ENCODE data around the gene RITA1. TPM values are rescaled to one million over a fixed set of nuclear protein-coding genes. Genes with fewer than 3 reads are reported as not detected.
A peak's percentile ranks its signal among the peaks of the same experiment; 100 is the strongest.

RITA1 gene
- total RNA-seq, 1 donor from 2014 or later, result 8.4 TPM

GRCh38 chr12:113180333-113180732 is 5.2 kb upstream of the RITA1 start:
- no peak for DNase-seq

- no peak for DNase-seq
Measured at GRCh38 chr12:113181975-113182374, 3.5 kb upstream of the RITA1 start.

GRCh38 chr12:113183030-113183589 is 2.4 kb upstream of the RITA1 start:
- no peak for DNase-seq

GRCh38 chr12:113184098-113184899 is 1.2 kb upstream of the RITA1 start:
- no peak for DNase-seq

GRCh38 chr12:113184900-113185179 is 681 bp upstream of the RITA1 start:
- peak; percentile 80 for DNase-seq

- DNase-seq, result no peak
Measured at GRCh38 chr12:113186033-113186365, 478 bp downstream of the RITA1 start.

GRCh38 chr12:113186666-113187325 is 1.3 kb downstream of the RITA1 start:
- no peak for DNase-seq

- DNase-seq, result no peak
Measured at GRCh38 chr12:113189361-113189760, 3.8 kb downstream of the RITA1 start.

GRCh38 chr12:113190761-113191160 is 5.2 kb downstream of the RITA1 start:
- no peak for DNase-seq

GRCh38 chr12:113191227-113191626 is 5.7 kb downstream of the RITA1 start:
- DNase-seq, result no peak

GRCh38 chr12:113194971-113195391 is 9.5 kb downstream of the RITA1 start:
- DNase-seq, result no peak

- no peak for DNase-seq
Measured at GRCh38 chr12:113195598-113195997, 10.1 kb downstream of the RITA1 start.

GRCh38 chr12:113196582-113196981 is 11.1 kb downstream of the RITA1 start:
- no peak for DNase-seq

GRCh38 chr12:113196990-113197389 is 11.5 kb downstream of the RITA1 start:
- DNase-seq, result no peak

- no peak for DNase-seq
Measured at GRCh38 chr12:113197518-113198077, 12.1 kb downstream of the RITA1 start.

- no peak for DNase-seq
Measured at GRCh38 chr12:113198296-113198695, 12.8 kb downstream of the RITA1 start.

- no peak for DNase-seq
Measured at GRCh38 chr12:113200021-113200797, 14.7 kb downstream of the RITA1 start.

GRCh38 chr12:113201187-113202177 is 16.0 kb downstream of the RITA1 start:
- DNase-seq, result no peak

- no peak for DNase-seq
Measured at GRCh38 chr12:113202300-113203075, 17.0 kb downstream of the RITA1 start.

All from occipital lobe (tissue), 2 donors.